Glutamatergic neuron (in vitro differentiated cells): ENCODE measurements around the gene DPP3. TPM values are rescaled to one million over a fixed set of nuclear protein-coding genes. Genes with fewer than 3 reads are reported as not detected.

Experiments used
- DNase-seq: peaks from one replicate; pipeline ENCODE4 v3.0.0; 2022
- H3K27ac Mint-ChIP-seq: one replicate; pipeline ENCODE4 v1.8.0; 2020; ENCODE audit warnings: mild to moderate bottlenecking, mixed read lengths, inconsistent platforms; ENCODE audit not compliant: unreplicated experiment
- H3K27me3 Mint-ChIP-seq: one replicate; pipeline ENCODE4 v1.8.0; 2020; ENCODE audit warnings: mild to moderate bottlenecking, moderate library complexity, mixed read lengths, inconsistent platforms; ENCODE audit not compliant: unreplicated experiment
- H3K36me3 Mint-ChIP-seq: one replicate; pipeline ENCODE4 v1.8.0; 2020; ENCODE audit warnings: mild to moderate bottlenecking, mixed read lengths, inconsistent platforms; ENCODE audit not compliant: unreplicated experiment
- H3K4me1 Mint-ChIP-seq: one replicate; pipeline ENCODE4 v1.8.0; 2020; ENCODE audit warnings: mild to moderate bottlenecking, low read depth, mixed read lengths, inconsistent platforms; ENCODE audit not compliant: unreplicated experiment
- H3K4me3 Mint-ChIP-seq: one replicate; pipeline ENCODE4 v1.8.0; 2020; ENCODE audit warnings: mild to moderate bottlenecking, mixed read lengths, inconsistent platforms; ENCODE audit not compliant: unreplicated experiment
- H3K9me3 Mint-ChIP-seq: one replicate; pipeline ENCODE4 v1.8.0; 2020; ENCODE audit warnings: mild to moderate bottlenecking, moderate library complexity, mixed read lengths, inconsistent platforms; ENCODE audit not compliant: unreplicated experiment
- total RNA-seq: library from RNA; stranded (reverse); fragmentation: NEBNext Ultra II Directional; extraction: Animal tissue kit (Norgen Biotek cat#: 25700); gene quantifications from one replicate; pipeline ENCODE4 v1.2.1, GENCODE V29; 2021; ENCODE audit not compliant: unreplicated experiment
- TF ChIP-seq, protein P1 (sequence below): fragments of 200-600 bp; sonication (generic); IDR thresholded peaks from one replicate; pipeline ENCODE4 v1.5.0; 2021; ENCODE audit not compliant: partially characterized antibody, unreplicated experiment

The DPP3 gene
- total RNA-seq, 1 donor from 2014 or later, result 72.0 TPM

- H3K27ac Mint-ChIP-seq, result peak overlapping the region; percentile 56
- peaks cover 22% of the 10 kb centered on the region for H3K4me1 Mint-ChIP-seq
- no peak for DNase-seq
- H3K4me3 Mint-ChIP-seq, result peak overlapping the region; percentile 58
- H3K9me3 Mint-ChIP-seq, result peaks cover 6% of the 10 kb centered on the region
- H3K36me3 Mint-ChIP-seq, result peaks cover 4% of the 10 kb centered on the region
- peaks cover 11% of the 10 kb centered on the region for H3K27me3 Mint-ChIP-seq
- TF ChIP-seq, protein P1, sequence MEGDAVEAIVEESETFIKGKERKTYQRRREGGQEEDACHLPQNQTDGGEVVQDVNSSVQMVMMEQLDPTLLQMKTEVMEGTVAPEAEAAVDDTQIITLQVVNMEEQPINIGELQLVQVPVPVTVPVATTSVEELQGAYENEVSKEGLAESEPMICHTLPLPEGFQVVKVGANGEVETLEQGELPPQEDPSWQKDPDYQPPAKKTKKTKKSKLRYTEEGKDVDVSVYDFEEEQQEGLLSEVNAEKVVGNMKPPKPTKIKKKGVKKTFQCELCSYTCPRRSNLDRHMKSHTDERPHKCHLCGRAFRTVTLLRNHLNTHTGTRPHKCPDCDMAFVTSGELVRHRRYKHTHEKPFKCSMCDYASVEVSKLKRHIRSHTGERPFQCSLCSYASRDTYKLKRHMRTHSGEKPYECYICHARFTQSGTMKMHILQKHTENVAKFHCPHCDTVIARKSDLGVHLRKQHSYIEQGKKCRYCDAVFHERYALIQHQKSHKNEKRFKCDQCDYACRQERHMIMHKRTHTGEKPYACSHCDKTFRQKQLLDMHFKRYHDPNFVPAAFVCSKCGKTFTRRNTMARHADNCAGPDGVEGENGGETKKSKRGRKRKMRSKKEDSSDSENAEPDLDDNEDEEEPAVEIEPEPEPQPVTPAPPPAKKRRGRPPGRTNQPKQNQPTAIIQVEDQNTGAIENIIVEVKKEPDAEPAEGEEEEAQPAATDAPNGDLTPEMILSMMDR, result no peak
Observed at GRCh38 chr11:66548774-66549630, 68.8 kb downstream of the DPP3 start.

DNA sequence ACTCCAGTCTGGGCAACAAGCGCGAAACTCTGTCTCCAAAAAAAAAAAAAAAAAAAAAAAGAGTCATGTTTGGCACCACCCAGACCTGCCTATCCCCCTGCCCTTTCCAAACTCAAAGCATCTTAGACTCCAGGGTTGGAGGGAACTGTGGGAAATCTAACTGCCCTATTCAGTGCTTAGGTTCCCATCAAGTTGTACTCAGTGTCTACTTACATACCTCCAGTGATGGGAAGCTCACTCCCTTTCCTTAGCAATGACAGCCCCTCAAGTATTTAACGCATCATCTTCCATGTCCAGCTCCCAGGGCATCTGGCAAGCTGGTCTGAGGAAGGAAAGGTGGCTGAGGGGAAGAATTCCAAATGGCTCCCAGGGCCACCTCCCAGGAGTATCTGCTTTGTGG is 69.5 kb downstream of the DPP3 start:
- Mint-ChIP-seq H3K27ac (no peak overlapping the region), H3K27me3 (peaks cover 9% of the 10 kb centered on the region), H3K9me3 (peaks cover 1% of the 10 kb centered on the region), H3K4me1 (peaks cover 17% of the 10 kb centered on the region), H3K4me3 (no peak overlapping the region), H3K36me3 (no peaks in the 10 kb centered on the region)
- no peak for DNase-seq
- TF ChIP-seq, protein P1, result no peak

- Mint-ChIP-seq H3K27ac (no peak overlapping the region), H3K9me3 (peaks cover 1% of the 10 kb centered on the region), H3K27me3 (peaks cover 12% of the 10 kb centered on the region), H3K4me3 (no peak overlapping the region), H3K4me1 (peaks cover 14% of the 10 kb centered on the region), H3K36me3 (no peaks in the 10 kb centered on the region)
- TF ChIP-seq, protein P1, result no peak
- no peak for DNase-seq
Observed at GRCh38 chr11:66550887-66551286, 70.7 kb downstream of the DPP3 start.

DNA sequence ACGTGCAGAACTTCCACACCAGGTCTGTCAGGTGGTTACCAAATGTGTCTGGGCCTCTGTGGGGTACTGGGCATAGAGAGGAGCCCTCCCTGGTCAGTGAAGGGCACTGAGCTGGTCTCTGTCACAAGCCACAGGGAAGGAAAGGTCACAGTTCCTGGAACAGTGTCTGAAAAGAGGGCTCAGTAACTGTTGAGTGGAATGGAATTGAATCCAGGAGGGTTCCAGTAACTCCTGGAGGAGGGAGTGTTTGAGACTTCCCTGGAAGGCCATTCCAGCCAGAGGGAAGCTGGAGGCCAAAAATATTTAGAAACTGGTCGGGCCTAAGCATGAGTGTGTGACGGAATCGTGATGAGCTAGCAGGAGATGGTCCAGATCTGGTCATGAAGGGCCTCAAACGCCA is 74.4 kb downstream of the DPP3 start:
- peaks cover 7% of the 10 kb centered on the region for H3K27me3 Mint-ChIP-seq
- no peak overlapping the region for H3K4me3 Mint-ChIP-seq
- H3K4me1 Mint-ChIP-seq, result no peaks in the 10 kb centered on the region
- DNase-seq, result no peak
- H3K27ac Mint-ChIP-seq, result no peak overlapping the region
- TF ChIP-seq, protein P1, result no peak
- no peaks in the 10 kb centered on the region for H3K36me3 Mint-ChIP-seq
- peaks cover 5% of the 10 kb centered on the region for H3K9me3 Mint-ChIP-seq

- Mint-ChIP-seq H3K27ac (no peak overlapping the region), H3K4me3 (no peak overlapping the region), H3K27me3 (peaks cover 3% of the 10 kb centered on the region), H3K9me3 (peaks cover 5% of the 10 kb centered on the region), H3K36me3 (no peaks in the 10 kb centered on the region), H3K4me1 (no peaks in the 10 kb centered on the region)
- TF ChIP-seq, protein P1, result no peak
- no peak for DNase-seq
Observed at GRCh38 chr11:66555416-66555815, 75.2 kb downstream of the DPP3 start.
